Stimulated activated CD4-positive, alpha-beta T cell treated with anti-CD3 and anti-CD28 coated beads, TNF-alpha, amount 100 ng/mL, for 24 hours (primary cell): Measurements from ENCODE around the gene MAD1L1.

Experiments used
- DNase-seq, 3 experiments: peaks; one replicate each; pipeline ENCODE4 v3.0.0-alpha.2; 2020; ENCODE audit warnings: low read depth in 3 of 3

Gene MAD1L1

DNA sequence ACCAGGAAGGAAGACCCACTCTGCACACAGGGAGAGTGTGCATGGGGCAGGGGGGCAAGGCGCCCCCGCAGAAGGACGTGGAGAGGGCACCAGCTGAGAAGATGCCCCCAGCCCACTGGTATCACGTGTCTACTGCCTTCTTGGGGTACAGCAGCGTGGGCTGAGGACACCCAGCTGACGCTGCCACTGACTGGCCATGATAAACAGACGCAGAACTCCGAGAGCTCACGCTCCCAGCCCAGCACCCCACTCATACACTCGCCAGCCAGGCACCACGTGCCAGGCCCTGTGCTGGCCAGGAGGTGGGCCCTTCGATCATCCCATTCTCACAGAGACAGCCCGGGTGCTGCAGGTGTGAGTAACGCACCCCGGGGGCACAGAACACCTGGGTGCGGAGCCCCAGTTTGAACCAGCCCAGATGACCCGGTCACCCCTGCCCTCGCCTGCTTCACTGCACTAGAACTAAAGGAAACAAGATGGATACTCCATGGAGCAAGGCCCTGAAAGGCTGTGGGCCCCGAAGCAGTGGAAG lies 199.8 kb downstream of the MAD1L1 start:
- DNase-seq, result no peak

DNA sequence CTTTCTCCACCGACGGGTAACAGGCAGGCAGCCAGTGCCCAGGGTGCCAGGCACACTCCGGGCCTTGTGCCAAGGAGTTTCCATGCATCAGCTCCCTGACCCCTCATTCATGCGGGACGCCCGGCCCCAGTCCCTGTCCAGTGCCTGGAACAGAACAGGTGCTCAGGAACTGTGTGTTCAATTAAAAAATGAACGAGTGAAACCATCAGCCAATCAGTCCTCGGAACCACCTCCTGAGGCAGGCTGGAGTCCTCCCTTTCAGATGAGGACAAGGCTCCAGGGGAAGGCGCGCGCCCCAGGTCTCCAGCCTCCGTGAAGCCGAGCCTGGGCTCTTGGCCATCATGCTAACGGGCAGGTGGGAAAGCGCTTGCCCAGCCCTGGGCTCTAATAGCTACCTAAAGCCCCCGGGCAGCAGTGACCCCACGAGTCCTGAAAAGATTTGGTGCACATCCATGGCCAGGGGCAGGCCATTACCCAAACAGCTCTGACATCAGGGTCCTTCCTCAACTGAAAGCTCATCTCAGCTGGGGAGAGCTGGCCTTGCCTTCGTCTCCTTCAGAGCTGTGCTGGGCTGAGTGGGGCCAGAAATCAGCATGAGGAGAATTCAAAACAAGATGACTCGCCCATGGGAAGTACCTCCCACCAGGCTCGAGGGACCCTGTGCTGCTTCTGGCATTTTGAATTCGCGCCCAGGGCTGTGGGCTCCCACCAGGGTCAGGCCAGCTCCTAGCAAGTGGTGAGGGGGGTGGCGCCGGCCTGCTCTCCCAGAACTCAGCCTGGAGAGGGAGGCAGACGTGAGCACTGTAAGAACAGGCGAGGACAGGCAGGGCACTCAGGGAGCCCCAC lies 200.5 kb downstream of the MAD1L1 start:
- DNase-seq, result no peak

DNA sequence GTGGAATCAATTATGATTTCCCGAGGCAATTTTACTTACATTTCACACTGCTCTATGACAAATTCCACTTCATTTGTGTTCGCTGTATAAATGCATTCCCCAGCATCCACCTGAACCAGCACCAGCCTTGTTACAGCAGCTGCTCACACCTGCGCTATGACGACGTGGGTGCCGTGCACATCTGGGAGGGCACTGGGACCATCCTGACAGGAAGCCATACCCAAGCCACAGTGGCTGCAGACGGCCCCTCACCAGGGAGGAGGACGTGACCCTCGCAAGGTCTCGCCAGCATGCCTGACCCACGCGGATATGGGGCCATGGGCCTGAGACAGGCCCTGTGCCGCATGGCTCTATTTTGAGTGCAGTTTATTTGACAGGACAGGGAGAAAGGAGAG lies 201.3 kb downstream of the MAD1L1 start:
- no peak for DNase-seq

DNA sequence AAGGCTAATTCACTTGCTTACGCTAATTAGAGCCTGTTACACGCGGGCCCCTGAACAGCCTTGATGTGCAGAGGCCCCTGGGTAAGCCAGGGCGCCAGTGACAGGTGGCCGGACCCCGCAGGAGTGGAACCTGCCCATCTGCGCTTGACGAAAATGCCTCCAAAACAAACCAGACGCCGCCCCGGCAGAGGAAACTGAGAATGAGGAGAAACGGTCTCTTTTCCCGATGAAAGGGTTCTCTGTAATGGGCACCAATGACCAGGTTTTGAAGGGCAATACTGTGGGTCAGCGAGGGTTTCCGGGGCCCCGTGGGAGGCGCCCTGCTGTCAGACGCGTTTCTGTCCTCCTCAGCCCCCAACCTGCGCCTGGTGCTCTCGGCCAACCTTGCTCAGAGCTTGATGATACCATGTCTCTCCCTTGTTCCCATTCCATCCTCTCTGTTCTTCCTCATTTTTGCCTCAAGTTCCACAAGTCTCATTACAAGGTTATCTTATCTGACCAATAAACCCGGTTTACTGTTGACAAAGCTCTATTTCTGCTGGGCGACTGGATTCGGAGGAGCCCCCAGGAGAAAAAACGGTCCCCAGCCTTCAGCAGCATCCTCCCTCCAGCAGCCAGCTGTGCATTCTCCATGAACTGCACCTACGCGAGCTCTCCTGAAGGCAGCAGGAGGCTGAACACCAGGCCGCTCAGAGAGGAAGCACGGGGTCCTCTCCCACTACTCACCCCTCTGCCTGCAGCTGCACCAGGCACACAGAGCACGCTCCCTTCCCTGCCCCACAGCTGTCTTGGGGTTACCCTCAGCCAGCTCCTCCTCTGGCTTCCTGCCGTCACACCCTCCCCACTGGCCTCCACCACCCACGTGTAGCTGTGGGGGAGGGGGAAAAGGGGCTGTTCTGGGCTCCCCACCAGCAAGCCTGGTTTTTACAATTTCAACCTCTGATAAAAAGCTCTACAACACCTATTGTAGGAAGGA lies 202.0 kb downstream of the MAD1L1 start:
- no peak for DNase-seq

DNA sequence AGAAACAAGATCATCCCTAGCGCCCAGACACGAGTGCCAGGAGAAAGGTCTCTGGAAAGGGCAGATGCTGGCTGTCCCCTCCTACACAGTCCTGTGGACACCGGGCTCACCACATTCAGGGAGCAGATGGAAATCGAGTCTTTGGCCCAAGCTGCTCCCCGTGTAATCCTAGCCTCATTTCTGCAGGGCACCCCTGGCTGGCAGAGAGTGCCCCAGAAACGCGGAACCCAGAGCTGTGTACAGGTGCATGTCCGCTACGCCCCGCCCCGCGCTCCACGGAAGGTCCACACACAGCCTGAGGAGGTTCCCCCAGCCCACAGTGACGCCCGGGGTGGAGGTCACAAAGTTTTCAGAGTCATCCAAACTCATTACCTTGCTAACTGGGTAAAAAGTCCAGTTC lies 202.8 kb downstream of the MAD1L1 start:
- DNase-seq, result no peak

DNA sequence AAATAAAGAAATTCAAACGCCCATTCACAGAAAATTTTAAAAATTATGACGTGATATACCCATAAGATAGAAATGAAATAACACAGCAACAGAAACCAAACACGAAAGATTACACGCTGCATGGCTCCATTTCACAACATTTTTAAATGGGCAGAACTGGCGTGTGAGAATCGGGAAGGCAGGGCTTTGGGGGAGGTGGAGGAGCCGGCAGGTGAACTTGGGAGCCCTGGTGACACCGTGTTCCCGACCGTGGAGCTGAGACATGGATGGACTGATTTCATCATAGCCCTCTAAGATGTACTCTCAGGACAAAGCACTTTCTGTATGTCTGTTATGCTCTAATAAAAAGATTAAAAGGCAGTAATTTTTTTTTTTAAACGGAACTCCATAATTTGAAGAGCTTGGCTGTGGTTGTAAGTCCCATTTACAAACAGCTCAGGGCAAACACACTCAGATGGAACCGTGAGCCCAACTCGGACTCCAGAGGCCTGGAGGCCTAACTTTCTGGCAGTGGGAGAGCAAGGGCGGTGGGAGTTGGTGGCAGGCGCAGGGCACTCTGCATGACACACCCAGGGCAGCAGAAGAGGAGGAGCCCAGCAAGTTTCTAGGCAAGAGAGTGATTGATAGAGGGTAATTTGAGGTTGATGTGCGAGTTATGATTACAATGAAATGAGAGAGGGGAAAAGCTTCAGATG lies 203.4 kb downstream of the MAD1L1 start:
- no peak for DNase-seq

DNA sequence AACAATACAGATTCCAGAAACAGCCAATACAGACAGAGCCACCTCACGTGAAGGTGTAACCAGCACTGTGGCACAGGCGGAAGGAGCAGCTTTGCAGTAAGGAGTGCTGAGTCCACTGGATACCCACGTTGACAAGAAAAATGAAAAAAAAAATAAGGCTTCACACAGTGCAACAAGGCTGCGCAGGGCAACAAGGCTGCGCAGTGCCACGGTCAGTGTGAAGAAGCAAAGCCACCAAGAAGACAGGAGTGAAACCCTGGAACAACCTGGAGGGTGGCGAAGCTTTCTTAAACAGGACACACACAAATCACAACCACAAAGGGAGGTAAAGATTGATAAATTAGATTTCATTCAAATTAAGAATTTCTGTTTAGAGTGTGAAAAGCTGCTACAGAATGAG lies 204.0 kb downstream of the MAD1L1 start:
- no peak for DNase-seq

DNA sequence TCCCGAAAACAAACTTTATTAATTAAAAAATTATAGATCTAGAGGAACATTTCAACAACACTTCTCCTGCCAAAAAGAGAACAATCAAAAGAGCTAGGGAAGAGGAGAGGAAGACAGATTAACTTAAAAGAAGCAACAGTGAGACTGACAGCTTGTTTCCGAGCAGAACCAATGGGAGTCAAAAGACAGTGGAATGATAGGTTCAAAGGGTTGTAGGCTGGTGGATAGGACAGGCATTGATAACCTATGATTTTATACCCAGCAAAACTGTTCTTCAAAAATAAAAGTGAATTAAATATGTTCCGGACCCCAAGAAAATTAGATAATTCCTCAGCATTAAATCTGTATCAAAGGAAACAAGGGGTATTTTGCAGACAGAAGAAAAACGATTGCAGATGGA lies 207.6 kb downstream of the MAD1L1 start:
- no peak for DNase-seq

DNA sequence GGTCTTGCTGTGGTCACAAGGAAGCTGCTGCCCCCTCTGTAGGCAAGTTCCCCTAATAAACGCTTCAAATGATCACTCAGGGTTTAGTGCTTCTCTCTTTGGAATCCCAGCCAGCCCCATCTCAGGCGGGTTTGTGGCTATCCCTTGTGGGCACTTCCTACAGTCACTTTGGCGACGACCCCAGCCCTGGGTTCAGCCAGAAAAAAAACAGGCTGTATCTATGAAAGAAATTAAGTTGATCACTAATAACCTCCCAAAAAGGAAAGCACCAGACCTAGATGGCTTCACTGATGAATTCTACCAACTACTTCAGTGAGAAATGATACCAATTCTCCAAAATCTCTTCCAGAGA lies 208.2 kb downstream of the MAD1L1 start:
- no peak for DNase-seq

DNA sequence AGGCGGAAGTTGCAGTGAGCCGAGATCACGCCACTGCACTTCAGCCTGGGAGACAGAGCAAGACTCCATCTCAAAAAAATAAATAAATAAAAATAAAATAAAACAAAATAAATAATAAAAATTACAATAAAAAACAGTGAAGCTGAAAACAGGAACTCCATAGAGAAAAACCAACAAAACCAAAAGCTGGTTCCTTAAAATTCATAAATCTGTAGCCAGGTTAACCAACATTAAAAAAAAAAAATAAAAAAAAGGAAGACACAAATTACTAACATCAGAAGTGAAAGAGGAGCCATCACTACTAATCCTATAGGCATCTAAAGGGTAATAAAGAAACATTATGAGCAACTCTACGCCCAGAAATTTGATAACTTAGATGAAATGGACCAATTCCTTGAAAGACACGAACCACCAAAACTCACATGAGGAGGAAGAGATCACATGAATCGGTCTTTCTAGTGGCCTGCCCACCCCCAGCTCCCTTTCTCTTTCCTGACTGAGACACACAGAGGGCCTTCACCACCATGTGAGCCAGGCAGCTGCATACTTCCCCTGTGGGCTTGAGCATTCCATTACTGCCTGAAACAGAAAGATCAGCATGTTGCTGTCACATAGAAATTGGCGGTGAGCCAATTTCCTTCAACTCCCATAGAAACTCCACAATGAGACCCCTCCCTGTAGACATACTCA lies 208.7 kb downstream of the MAD1L1 start:
- DNase-seq, result no peak

DNA sequence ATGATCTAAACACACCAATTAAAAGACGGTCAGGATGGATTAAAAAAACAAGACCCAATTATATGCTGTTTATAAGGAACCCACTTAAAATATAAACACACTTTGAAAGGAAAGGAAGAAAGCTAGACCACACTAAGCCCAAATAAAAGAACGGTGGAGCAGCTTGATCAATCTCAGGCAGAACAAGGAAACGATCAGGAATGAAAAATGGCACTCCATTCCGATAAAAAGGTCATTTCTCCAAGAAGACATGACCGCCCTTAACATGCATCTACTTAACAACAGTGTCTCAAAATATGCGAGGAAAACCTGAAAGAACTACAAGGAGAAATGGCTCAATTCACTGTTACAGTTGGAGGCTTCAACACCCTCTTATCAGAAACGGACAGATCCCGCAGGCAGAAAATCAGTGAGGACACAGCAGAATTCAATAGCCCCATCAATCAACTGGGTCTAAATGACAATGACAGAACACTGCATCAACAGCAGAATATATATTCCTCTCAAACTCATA lies 210.0 kb downstream of the MAD1L1 start:
- no peak for DNase-seq

DNA sequence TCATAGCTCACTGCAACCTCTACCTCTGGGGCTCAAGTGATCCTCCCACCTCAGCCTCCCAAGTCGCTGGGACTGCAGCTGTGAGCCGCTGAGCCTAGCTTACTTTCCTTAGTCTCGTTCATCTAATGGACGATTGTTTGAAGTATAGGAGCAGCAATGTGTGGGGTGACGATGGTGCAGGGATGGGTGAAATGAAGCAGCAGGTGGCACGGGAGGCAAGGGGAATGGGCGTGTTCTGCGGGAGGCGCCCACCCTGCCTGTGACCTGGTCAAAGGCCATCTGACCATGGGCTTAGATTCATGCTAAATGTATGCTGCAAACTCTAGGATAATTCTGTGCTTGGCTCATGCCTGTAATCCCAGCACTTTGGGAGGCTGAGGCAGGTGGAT lies 210.7 kb downstream of the MAD1L1 start:
- no peak for DNase-seq

DNA sequence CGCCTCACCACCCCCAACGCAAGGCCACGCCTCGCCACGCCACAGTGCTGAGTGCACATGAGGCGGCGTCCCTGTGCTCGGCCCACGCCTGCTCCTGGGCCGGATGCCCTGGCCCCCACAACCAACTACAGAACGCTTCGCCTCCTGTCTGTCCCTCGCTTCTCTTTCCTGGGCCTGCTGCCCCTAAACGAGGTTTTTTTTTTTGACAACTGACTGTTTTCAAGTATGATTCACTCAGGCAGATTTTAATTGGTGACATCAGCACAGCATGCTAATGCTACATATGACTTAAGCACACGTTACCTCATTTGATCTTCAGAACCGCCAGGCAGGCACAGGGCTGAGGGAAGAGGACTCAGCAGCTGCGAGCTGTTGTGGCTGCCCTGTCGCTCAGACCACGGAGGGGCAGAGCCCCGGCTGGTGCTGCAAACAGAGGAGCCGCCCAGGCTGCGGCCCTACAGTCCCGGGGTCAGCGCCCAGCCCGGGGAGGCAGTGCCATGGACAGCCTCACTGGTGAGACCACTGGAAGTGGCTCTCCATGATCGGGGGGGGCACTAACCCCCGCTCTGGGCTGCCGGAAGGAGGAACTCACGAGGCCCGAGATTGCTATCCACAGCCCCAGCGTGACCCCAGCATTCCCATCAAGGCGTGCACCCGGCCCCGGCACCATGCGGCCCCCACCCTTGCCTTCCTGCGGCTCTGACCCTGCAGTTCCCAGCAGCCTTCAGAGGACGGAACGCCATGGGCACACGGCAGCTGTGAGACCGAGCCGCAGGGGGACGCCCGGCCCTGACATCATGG lies 212.8 kb downstream of the MAD1L1 start:
- DNase-seq, result peak in 1 of 3 experiments; percentile 31

DNA sequence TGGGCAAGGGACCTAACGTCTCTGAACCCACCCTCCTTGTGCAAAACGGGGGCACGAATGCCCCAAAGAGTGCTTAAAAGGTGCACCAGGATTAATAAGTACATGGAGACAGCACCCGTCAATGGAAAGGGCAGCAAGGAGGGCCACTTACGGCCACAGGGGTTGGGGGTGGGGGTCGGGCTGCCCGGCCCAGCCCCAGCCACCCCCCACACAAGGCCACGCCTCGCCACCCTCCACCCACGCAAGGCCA lies 213.4 kb downstream of the MAD1L1 start:
- DNase-seq, result no peak

DNA sequence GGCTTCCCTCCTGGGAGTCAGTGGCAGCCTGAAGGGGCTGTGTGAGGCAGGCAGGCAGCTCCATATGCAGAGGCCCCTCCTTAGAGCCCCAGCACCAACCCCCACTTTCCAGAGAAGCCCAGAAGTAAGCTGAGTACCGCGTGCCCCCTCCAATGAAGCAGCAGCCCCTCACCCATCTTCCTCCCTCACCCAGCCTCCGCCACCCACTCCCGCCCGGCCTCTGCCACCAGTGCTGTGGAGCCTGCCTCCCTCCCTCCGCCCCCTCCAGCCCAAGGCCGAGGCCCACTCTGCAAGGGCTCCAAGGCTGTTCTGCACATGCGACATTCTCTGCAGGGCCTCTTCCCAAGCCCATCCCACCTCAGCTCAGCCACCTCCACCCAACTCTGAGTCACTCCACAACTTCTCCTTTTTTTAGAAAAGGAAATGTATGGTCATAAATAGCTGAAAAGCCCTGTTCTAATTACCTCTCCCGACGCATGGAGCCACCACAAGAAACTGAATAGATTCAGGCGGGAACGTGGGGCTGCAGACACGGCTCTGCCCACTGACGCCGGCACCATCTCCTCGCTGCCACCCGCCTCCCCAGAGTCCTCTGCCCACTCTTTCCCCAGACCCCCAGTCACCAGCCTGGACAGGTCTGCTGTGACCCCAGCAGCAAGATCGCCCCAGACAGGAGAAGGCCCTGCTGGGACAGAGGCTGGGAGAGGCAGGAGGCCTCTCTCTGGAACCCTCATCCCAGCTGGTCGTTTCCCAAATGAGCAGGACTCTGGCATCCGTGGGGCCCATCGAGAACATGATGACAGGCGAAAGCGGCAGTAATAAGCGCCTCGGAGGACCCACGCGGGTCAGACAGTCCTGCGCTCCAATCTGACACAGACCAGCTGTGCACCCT lies 213.9 kb downstream of the MAD1L1 start:
- no peak for DNase-seq

DNA sequence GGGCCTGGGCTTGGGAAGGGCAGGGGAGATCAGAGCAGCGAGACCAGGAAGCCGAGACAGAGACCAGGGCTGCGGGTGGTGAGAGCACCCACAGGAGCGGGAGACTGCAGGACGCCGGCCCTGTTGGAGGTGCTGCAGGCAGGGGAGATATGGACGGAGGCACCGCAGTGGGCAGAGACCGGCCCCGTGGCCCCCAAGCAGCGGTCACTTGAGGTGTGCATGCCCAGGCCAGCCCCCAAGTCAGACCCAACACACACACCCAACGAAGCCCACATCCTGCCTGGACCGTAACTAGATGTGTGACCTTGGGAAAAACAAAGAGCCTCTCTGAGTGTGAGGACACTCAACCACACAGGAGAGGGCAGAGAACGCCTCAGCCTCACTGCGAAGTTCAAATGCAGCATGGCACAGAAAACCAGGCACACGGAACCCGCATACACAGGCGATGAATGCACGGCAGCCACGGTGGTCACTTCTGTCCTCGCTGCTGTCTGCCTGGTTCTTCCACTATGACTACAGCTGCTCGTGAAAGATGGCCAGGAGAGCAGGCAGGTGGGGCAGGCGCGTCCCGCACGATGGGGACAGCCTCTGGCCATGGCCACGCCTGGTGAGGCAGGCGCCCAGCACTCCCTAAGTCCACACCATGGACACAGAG lies 214.7 kb downstream of the MAD1L1 start:
- no peak for DNase-seq

DNA sequence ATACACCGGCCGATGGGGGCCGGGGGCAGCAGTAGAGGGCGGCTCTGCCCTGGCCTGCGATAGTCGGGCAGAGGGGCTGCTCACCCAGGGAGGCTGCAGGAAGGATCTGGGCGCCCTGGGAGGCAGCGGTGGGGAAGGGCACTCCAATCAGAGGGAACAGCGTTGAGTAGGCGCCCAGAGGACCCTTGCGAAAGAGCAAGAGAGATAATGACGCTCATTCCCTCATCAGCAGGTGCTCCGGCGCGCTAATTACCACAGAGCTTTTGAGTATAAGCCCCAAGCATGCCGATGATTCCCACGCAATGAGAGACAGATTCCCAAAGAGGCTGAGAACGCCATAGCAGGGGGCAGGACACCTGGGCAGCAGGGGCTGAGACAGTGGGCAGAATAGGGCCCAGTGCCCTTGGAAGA lies 215.3 kb downstream of the MAD1L1 start:
- no peak for DNase-seq

DNA sequence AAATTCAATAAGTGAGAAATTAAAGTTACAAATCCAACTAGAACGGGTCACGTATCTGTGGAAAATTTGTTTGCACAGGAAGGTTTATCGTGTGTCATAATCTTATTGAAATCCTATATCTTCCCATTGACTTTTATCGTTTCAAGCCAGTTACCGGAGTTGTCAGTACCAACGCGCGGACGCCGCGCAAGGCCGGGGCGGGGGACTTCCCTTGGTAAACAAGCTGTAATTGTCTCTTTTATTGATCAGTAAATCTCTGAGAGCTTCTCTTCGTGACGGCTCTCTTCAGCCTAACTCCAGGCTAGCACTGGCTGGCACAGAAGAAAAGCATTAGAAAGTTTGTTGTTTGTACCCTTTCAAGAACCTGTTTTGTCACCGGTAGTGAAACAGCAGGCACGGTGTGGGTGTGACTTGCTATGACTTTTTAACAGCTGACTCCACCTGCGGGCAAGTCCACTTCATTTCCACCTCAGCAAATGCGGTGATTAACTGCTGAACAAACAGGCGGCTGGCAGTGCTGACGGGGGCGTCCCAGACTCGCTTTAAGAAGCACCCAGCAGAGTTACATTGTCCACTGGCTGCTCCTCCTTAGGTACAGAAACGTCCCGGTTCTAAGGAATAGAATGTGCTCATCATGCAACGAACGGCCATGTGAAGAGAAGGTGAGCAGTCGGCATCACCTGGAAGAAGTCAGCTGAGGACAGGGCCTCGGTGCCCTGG lies 215.8 kb downstream of the MAD1L1 start:
- DNase-seq, result no peak
